DOHH2 (cell line): ENCODE measurements around the gene DEUP1.

ENCODE experiments used
- EZH2phosphoT487 ChIP-seq: fragments of 200-600 bp; sonication (generic); IDR thresholded peaks from 2 replicates; pipeline ENCODE4 v1.6.1; 2017; ENCODE audit warnings: borderline replicate concordance, mild to moderate bottlenecking, antibody characterized with exemption, low read length, moderate library complexity, mixed read lengths
- TF ChIP-seq, protein P1 (sequence below): fragments of 200-600 bp; sonication (generic); IDR thresholded peaks from one replicate; pipeline ENCODE4 v1.5.1; 2014; ENCODE audit warnings: antibody characterized with exemption, mild to moderate bottlenecking, low read depth, low read length; ENCODE audit not compliant: poor library complexity, severe bottlenecking

DNA sequence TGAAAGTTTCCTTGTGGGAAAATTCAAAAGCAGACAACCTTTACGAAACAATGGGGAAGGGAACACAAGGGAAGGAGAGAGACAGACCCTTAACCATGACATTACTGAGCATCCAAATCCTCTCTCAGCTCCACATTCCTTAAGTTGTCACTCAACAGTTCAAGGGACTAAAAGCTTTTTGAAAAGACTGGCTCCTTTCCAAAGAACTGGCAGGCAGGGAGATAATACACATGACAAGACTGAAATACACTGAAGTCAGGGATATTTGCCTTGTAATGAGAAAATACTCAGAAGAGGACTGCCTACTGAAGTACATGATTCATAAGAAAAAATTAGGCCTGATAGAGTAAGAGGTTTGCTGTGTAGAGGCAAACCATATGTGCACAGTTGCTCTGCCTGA is 143.6 kb downstream of the DEUP1 start:
- no peak for TF ChIP-seq EZH2phosphoT487
- TF ChIP-seq, protein P1, sequence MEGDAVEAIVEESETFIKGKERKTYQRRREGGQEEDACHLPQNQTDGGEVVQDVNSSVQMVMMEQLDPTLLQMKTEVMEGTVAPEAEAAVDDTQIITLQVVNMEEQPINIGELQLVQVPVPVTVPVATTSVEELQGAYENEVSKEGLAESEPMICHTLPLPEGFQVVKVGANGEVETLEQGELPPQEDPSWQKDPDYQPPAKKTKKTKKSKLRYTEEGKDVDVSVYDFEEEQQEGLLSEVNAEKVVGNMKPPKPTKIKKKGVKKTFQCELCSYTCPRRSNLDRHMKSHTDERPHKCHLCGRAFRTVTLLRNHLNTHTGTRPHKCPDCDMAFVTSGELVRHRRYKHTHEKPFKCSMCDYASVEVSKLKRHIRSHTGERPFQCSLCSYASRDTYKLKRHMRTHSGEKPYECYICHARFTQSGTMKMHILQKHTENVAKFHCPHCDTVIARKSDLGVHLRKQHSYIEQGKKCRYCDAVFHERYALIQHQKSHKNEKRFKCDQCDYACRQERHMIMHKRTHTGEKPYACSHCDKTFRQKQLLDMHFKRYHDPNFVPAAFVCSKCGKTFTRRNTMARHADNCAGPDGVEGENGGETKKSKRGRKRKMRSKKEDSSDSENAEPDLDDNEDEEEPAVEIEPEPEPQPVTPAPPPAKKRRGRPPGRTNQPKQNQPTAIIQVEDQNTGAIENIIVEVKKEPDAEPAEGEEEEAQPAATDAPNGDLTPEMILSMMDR: no peak
